DMS153 treated with DMSO at 0.1 percent for 48 hours (cell line): ENCODE measurements around the gene MMP24OS.
"Not testable (repeated sequence)": the region's sequence is repeated elsewhere in the genome, so short reads cannot be mapped to it uniquely, and the experiment has no call there.

ENCODE experiments used
- DNase-seq: peaks from one replicate; lab custom pipeline; 2025; ENCODE audit not compliant: unreplicated experiment; lab: John Stamatoyannopoulos, UW

Gene MMP24OS

DNA sequence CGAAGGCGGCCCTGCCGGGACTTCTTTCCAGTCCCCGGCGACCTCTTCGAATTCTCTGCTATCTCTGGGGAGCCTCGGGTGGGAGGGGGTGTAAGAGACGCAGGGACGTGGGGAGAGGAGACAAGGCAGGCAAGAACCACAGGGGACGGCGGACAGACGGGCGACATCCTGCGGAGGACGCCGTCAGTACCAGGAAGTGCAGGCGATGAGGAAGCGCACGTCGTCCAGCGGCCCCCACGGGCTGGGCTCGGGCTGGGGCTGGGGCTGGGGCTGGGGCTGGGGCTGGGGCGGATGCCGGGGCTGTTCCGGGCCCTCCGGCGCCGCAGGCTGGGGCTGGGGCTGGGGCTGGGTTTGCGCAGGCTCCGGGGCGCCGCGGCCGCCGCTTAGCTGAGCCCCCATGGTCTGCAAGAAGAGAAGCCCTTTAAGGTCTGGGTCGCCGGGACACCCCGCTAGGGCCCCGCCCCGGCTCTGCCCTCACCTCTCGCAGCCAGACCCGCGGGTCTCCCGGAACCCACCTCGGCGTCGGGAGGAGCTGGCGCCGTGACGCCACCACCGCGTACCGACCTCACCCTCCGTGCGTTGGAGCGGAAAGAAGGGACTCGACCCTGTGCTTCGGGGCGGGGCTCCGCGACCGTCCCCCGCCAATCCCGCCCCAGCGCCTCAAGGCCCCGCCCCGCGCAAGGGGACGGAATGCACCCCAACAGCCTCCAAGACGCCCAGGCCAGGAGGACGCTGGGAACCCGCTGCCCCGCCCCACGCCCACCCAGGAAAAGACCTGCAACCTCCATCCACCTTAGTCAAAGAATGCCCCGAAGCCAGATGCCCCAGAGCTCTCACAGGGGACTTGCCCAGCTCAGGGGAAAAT is at the start of gene MMP24OS:
Gene MMP24OS (minus strand): TSS at position 592 of the 865 bp plus-strand sequence. CDS start 193 bp downstream, at position 399.
- DNase-seq: peak; percentile 85

DNA sequence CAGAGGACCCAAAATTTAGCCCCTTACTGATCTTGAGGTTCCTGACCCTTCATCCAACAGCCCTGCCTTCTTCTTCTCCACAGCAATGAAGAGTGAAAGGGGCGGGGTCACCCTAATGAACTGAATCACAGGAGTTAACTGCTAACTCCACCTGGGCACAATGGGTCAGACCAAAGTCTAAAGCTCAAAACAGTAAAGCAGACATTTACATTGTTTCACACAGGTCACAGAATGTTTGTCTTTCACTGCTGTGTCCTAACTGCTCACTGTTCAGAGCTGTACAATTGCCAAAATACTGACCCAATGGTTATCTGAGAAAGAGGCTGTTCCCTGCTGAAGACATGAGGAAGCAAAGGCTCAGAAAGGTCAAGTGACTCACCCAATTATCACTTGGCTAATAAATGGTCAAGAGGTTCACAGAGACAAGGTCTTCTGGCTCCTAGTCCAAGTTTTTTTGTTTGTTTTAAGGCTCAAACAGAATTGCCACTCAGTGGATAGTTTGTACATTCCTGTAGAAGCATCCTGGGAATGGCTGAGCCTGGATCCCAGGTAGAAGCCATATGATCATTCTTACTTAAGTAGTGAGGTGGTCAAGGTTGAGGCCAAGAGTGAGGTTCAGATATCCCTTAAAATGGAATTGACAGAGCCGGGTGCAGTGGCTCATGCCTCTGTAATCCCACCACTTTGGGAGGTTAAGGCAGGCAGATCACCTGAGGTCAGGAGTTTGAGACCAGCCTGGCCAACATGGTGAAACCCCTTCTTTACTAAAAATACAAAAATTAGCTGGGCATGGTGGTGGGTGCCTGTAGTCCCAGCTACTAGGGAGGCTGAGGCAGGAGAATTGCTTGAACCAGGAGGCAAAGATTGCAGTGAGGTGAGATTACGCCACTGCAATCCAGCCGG is 49.4 kb upstream of the MMP24OS start:
- DNase-seq: no peak

- no peak for DNase-seq
Measured at GRCh38 chr20:35326740-35327073, 48.8 kb upstream of the MMP24OS start.

- no peak for DNase-seq
Measured at GRCh38 chr20:35326021-35326739, 48.3 kb upstream of the MMP24OS start.

- DNase-seq: no peak
Measured at GRCh38 chr20:35325401-35325800, 47.5 kb upstream of the MMP24OS start.

DNA sequence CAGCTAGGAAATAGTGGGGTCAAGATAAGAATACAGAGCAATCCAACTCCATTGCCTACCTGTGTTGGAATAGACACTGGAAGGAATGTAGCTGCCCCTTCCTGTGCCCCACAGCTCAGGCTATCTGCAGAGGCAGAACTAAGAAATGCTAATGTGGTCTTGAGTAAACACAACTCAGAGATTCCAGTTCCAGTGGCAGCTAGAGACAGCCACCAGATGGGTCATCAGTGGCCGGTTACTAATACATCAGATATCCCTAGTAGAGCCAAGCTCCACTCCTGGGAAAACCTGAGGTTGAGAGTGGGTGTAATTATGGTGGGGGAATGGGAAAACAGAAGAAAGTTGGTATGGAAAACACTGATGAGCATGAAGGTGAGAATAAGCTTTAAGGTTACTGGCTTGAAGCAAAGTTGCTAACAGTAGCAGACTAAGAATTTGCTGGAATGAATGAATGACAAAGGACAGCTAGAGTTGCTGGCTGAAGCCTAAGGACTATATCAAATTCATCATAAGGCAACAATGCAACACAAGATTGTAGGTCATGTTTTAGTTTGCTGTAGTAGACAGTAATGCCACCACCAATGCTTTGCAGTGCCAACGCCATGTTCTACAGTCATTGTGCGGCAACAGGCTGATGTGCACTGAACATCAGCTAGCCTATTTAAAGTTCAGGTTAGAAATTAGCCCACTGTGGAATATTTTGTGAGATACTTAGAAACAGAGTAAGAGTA is 42.6 kb upstream of the MMP24OS start:
- no peak for DNase-seq

- no peak for DNase-seq
Measured at GRCh38 chr20:35319871-35320197, 41.9 kb upstream of the MMP24OS start.

GRCh38 chr20:35319192-35319870 is 41.4 kb upstream of the MMP24OS start:
- peak; percentile 23 for DNase-seq

- DNase-seq: peak; percentile 57
Measured at GRCh38 chr20:35318502-35319157, 40.7 kb upstream of the MMP24OS start.

GRCh38 chr20:35317416-35318210 is 39.7 kb upstream of the MMP24OS start:
- DNase-seq: no peak

DNA sequence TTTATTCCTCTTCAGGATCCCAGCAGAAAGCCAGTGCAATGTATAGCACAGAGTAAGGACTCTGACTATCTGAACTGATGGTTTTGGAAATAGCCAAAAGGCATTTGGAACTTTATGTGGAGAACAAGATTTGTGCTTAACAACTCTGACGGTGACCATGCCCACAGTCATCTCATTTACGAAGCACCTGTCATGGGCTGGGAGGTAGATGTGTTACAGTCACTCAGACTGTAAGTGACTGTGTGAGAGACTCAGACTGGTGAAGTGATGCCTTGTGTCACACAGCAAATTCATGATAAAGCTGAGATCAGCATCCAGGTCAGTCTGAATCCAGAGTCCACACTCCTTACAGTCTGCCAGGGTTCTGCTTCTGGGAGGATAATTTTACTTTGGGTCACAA is 38.2 kb upstream of the MMP24OS start:
- DNase-seq: no peak

- not testable (repeated sequence) for DNase-seq
Measured at GRCh38 chr20:35315632-35316020, 37.7 kb upstream of the MMP24OS start.

- no peak for DNase-seq
Measured at GRCh38 chr20:35314816-35315631, 37.1 kb upstream of the MMP24OS start.

DNA sequence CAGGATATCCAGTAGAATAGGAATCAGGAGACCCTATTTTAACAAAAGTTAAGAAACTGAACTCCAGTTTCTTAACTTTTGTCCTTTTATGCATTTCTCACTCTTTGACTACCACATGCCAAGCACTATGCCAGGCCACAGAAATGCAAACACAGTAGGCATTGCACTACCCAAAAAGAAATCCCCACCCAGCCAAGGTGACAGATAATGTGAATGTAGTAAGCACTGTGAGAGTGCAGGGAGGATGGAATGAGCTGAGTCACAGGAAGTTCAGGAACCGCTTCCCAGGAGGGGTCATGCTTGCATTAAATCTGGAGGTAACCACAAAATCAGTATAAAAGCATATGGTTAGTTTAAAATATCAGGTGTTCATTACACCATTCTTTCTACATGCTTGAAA is 34.4 kb upstream of the MMP24OS start:
- no peak for DNase-seq

DNA sequence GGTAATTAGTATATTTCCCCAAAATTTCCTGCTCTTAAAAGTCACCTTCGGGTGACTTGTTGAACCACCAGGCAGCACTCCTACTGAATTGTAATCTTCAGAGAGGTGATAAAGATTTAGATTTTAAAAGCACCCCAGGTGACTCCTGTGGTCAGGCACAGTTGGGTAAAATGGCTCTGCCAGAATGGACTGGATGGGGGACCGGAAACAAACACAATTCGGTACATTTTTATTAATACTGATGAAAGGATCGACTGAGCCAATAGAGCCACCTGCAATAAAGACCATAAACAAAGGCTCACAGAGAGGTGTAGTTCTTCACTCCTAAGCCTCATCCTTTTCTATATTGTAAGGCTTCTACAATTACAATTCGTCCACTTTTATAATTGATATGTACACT is 33.9 kb upstream of the MMP24OS start:
- DNase-seq: no peak

DNA sequence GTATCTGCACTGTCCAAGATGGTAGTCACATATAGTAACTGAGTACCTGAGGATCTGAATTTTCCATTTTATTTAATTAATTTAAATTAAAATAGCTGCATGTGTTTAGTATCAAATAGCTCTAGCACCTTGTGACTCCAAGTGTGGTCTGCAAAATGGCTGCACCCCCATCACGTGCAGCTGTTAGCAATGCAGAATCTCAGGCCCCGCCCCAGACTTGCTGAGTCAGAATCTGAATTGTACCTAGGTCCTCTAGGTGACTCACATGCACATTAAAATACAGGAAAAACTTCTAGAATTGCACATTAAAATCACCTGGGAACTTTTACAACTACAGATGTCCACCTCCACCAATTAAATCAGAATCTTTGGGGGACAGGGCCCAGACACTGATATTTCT is 33.5 kb upstream of the MMP24OS start:
- no peak for DNase-seq

DNA sequence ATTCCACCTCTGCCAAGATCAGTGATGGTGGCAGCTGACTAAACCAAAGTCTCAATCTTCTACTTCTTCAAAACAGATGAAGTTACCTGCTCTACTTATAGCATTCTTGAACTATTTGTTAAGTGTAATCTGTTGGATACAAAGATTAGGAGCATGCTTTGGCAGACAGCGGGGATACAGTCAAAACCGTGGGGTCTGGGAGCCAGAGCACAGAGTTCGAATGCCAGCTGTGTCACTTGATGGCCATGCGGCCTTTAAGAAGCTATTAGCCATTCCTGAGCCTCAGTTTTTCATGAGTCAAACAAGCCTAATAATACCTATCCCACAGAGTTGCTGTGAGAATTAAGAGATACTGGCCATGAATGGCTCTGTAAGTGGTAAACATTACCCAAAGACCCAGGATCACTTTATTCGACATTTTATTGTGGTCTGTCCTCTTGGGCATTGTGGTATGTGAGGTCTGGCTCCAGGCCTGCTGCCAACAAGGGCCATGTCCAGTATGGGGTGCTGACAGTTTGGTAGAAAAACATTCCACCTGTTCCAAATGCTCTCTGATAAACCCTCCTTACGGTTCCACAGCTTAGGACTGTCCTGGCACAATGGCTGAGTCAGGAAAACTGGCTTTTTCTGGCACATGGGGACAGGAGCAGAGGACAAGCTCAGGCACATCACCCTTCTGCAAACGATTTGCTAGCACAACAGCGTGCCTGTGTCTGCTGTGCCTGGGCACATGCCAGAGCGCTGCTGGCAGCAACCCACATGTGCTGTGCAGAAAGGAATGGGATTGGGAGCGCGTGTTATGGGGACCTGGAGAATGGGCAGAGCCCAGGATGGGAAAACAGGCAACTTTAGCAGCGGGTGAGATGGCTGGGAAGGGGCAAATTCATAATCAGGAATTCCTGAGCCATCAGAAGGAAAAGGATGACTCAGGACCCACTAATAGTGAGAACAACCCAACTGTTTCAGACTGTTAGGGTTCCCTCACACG is 30.0 kb upstream of the MMP24OS start:
- peak; percentile 50 for DNase-seq
